Nephron progenitor cell (in vitro differentiated cells): Measurements from ENCODE around the gene MALL.
A peak's percentile ranks its signal among the peaks of the same experiment; 100 is the strongest.
"Not testable (repeated sequence)": the region's sequence is repeated elsewhere in the genome, so short reads cannot be mapped to it uniquely, and the experiment has no call there.

ENCODE experiments used
- DNase-seq: peaks from one replicate; pipeline ENCODE4 v3.0.0; 2021
- H3K27ac Mint-ChIP-seq: 2 replicates; pipeline ENCODE4 v1.8.0; 2021; ENCODE audit warnings: mild to moderate bottlenecking, moderate library complexity, mixed read lengths
- H3K27me3 Mint-ChIP-seq: 2 replicates; pipeline ENCODE4 v1.8.0; 2021; ENCODE audit warnings: mild to moderate bottlenecking, low read depth, mixed read lengths; ENCODE audit not compliant: poor library complexity
- H3K36me3 Mint-ChIP-seq: 2 replicates; pipeline ENCODE4 v1.8.0; 2021; ENCODE audit warnings: low read depth, mixed read lengths
- H3K4me1 Mint-ChIP-seq: 2 replicates; pipeline ENCODE4 v1.8.0; 2021; ENCODE audit warnings: mixed read lengths
- H3K4me3 Mint-ChIP-seq: 2 replicates; pipeline ENCODE4 v1.8.0; 2021; ENCODE audit warnings: mild to moderate bottlenecking, moderate library complexity, mixed read lengths
- H3K9me3 Mint-ChIP-seq: 2 replicates; pipeline ENCODE4 v1.8.0; 2021; ENCODE audit warnings: mild to moderate bottlenecking, moderate library complexity, mixed read lengths

The MALL gene

GRCh38 chr2:110059009-110059693 is 56.5 kb downstream of the MALL start:
- not testable (repeated sequence) for DNase-seq, H3K27me3 Mint-ChIP-seq, H3K36me3 Mint-ChIP-seq, H3K9me3 Mint-ChIP-seq, H3K4me1 Mint-ChIP-seq, H3K4me3 Mint-ChIP-seq, H3K27ac Mint-ChIP-seq

- DNase-seq, H3K4me1 Mint-ChIP-seq: not testable (repeated sequence)
These were observed 57.6 kb downstream of the MALL start for GRCh38 chr2:110058034-110058433.

GRCh38 chr2:110055819-110056408 is 59.7 kb downstream of the MALL start:
- DNase-seq, H3K27ac Mint-ChIP-seq, H3K36me3 Mint-ChIP-seq, H3K4me3 Mint-ChIP-seq, H3K4me1 Mint-ChIP-seq, H3K27me3 Mint-ChIP-seq, H3K9me3 Mint-ChIP-seq: not testable (repeated sequence)

More at GRCh38 chr2:110058034-110058433, 57.6 kb downstream of the MALL start:
- H3K9me3 Mint-ChIP-seq, H3K27me3 Mint-ChIP-seq, H3K4me3 Mint-ChIP-seq, H3K27ac Mint-ChIP-seq, H3K36me3 Mint-ChIP-seq: not testable (repeated sequence)

GRCh38 chr2:110054521-110055407 is 60.9 kb downstream of the MALL start:
- not testable (repeated sequence) for DNase-seq, H3K4me3 Mint-ChIP-seq
- peak overlapping the region; percentile 36 for H3K27ac Mint-ChIP-seq

GRCh38 chr2:110053688-110054087 is 61.9 kb downstream of the MALL start:
- not testable (repeated sequence) for H3K36me3 Mint-ChIP-seq, H3K27me3 Mint-ChIP-seq, H3K27ac Mint-ChIP-seq, H3K4me3 Mint-ChIP-seq, H3K9me3 Mint-ChIP-seq, DNase-seq
- peaks cover 12% of the 10 kb centered on the region for H3K4me1 Mint-ChIP-seq

More at GRCh38 chr2:110054521-110055407, 60.9 kb downstream of the MALL start:
- not testable (repeated sequence) for H3K36me3 Mint-ChIP-seq, H3K9me3 Mint-ChIP-seq, H3K27me3 Mint-ChIP-seq, H3K4me1 Mint-ChIP-seq

GRCh38 chr2:110052166-110052565 is 63.5 kb downstream of the MALL start:
- H3K9me3 Mint-ChIP-seq, H3K36me3 Mint-ChIP-seq, H3K27me3 Mint-ChIP-seq, H3K4me3 Mint-ChIP-seq, H3K27ac Mint-ChIP-seq, DNase-seq: not testable (repeated sequence)
- peaks cover 13% of the 10 kb centered on the region for H3K4me1 Mint-ChIP-seq

GRCh38 chr2:110050222-110050621 is 65.4 kb downstream of the MALL start:
- H3K9me3 Mint-ChIP-seq, H3K36me3 Mint-ChIP-seq, H3K27ac Mint-ChIP-seq, H3K4me3 Mint-ChIP-seq, H3K27me3 Mint-ChIP-seq, DNase-seq: not testable (repeated sequence)
- H3K4me1 Mint-ChIP-seq = peaks cover 13% of the 10 kb centered on the region

GRCh38 chr2:110049769-110050168 is 65.9 kb downstream of the MALL start:
- not testable (repeated sequence) for H3K36me3 Mint-ChIP-seq, DNase-seq, H3K9me3 Mint-ChIP-seq, H3K4me3 Mint-ChIP-seq, H3K27me3 Mint-ChIP-seq, H3K27ac Mint-ChIP-seq
- H3K4me1 Mint-ChIP-seq = peaks cover 13% of the 10 kb centered on the region

GRCh38 chr2:110048255-110049197 is 67.1 kb downstream of the MALL start:
- not testable (repeated sequence) for H3K4me3 Mint-ChIP-seq, H3K27me3 Mint-ChIP-seq, DNase-seq, H3K36me3 Mint-ChIP-seq, H3K4me1 Mint-ChIP-seq, H3K27ac Mint-ChIP-seq, H3K9me3 Mint-ChIP-seq

GRCh38 chr2:110047225-110047624 is 68.4 kb downstream of the MALL start:
- H3K27ac Mint-ChIP-seq, H3K4me3 Mint-ChIP-seq, H3K4me1 Mint-ChIP-seq, H3K27me3 Mint-ChIP-seq, H3K36me3 Mint-ChIP-seq, DNase-seq, H3K9me3 Mint-ChIP-seq: not testable (repeated sequence)

GRCh38 chr2:110041941-110042660 is 73.5 kb downstream of the MALL start:
- H3K27ac Mint-ChIP-seq, H3K27me3 Mint-ChIP-seq, H3K4me1 Mint-ChIP-seq, H3K36me3 Mint-ChIP-seq, H3K9me3 Mint-ChIP-seq, H3K4me3 Mint-ChIP-seq, DNase-seq: not testable (repeated sequence)

- not testable (repeated sequence) for H3K4me1 Mint-ChIP-seq, DNase-seq, H3K4me3 Mint-ChIP-seq, H3K27me3 Mint-ChIP-seq, H3K9me3 Mint-ChIP-seq, H3K36me3 Mint-ChIP-seq, H3K27ac Mint-ChIP-seq
These were observed 78.3 kb downstream of the MALL start for GRCh38 chr2:110037336-110037735.

GRCh38 chr2:110035384-110035783 is 80.2 kb downstream of the MALL start:
- not testable (repeated sequence) for H3K9me3 Mint-ChIP-seq, H3K4me1 Mint-ChIP-seq, H3K27me3 Mint-ChIP-seq, H3K27ac Mint-ChIP-seq, H3K36me3 Mint-ChIP-seq, DNase-seq, H3K4me3 Mint-ChIP-seq
